Peyer's patch (tissue), 4 donors: ENCODE results near the gene DHX38. TPM values are rescaled to one million over a fixed set of nuclear protein-coding genes. Genes with fewer than 3 reads are reported as not detected.

Experiments
- DNase-seq, 3 donors: peaks; one replicate each; pipeline ENCODE4 v3.0.0-alpha.2; 2017 to 2019
- H3K27ac ChIP-seq, 4 donors: fragments of 200-600 bp; sonication (generic); one replicate each; pipeline ENCODE4 v1.5.1; 2016 to 2019
- H3K27me3 ChIP-seq, 2 donors: fragments of 200-600 bp; sonication (generic); one replicate each; pipeline ENCODE4 v1.5.1; 2019
- H3K36me3 ChIP-seq, 3 donors: fragments of 200-600 bp; sonication (generic); one replicate each; pipeline ENCODE4 v1.5.1; 2016 to 2019
- H3K4me1 ChIP-seq, 4 donors: fragments of 200-600 bp; sonication (generic); one replicate each; pipeline ENCODE4 v1.5.1; 2016 to 2019
- H3K4me3 ChIP-seq, 4 donors: fragments of 200-600 bp; sonication (generic); 1 replicate in 3 of 4; 2 replicates in 1 of 4; pipeline ENCODE4 v1.5.1; 2016 to 2019; ENCODE audit warnings: mild to moderate bottlenecking in 1 of 4
- H3K9me3 ChIP-seq, 4 donors: fragments of 200-600 bp; sonication (generic); one replicate each; pipeline ENCODE4 v1.5.1; 2016 to 2019; ENCODE audit warnings: mild to moderate bottlenecking in 1 of 4
- POLR2A ChIP-seq, 2 donors: fragments of 450-650 bp; IDR thresholded peaks; one replicate each; pipeline ENCODE4 v1.5.1; 2017; ENCODE audit warnings: antibody characterized with exemption in 2 of 2, mild to moderate bottlenecking in 2 of 2, moderate library complexity in 2 of 2
- total RNA-seq, 4 donors: library from RNA; depleted of rRNA; stranded (reverse); fragments of >200 nt; gene quantifications; one replicate each; pipeline ENCODE4 v1.1.0, GENCODE V29; 2016
- TF ChIP-seq, protein P1 (sequence below), 6 experiments: fragments of 450-650 bp in 4 of 6; fragments of 200-600 bp in 2 of 6; sonication (generic) in 1 of 6; IDR thresholded peaks; one replicate each; pipeline ENCODE4 v1.5.1; 2017 to 2019; ENCODE audit warnings: antibody characterized with exemption in 6 of 6, mild to moderate bottlenecking in 3 of 6, moderate library complexity in 1 of 6

Gene DHX38
- total RNA-seq, 4 donors from 2014 or later = 44.3 to 171 (median 106) TPM

DNA sequence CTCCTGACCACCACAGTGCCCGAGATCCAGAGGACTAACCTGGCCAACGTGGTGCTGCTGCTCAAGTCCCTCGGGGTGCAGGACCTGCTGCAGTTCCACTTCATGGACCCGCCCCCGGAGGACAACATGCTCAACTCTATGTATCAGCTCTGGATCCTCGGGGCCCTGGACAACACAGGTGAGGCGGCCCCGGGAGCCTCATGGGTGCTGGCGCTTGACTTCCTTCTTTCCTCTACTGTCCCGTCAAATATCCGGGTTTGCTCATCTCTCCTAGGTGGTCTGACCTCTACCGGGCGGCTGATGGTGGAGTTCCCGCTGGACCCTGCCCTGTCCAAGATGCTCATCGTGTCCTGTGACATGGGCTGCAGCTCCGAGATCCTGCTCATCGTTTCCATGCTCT is 13.7 kb downstream of the DHX38 start:
- TF ChIP-seq, protein P1, sequence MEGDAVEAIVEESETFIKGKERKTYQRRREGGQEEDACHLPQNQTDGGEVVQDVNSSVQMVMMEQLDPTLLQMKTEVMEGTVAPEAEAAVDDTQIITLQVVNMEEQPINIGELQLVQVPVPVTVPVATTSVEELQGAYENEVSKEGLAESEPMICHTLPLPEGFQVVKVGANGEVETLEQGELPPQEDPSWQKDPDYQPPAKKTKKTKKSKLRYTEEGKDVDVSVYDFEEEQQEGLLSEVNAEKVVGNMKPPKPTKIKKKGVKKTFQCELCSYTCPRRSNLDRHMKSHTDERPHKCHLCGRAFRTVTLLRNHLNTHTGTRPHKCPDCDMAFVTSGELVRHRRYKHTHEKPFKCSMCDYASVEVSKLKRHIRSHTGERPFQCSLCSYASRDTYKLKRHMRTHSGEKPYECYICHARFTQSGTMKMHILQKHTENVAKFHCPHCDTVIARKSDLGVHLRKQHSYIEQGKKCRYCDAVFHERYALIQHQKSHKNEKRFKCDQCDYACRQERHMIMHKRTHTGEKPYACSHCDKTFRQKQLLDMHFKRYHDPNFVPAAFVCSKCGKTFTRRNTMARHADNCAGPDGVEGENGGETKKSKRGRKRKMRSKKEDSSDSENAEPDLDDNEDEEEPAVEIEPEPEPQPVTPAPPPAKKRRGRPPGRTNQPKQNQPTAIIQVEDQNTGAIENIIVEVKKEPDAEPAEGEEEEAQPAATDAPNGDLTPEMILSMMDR (IDR thresholded peaks at IDR 0.05) = no peak
- TF ChIP-seq POLR2A (IDR thresholded peaks at IDR 0.05) = no peak
- Histone ChIP-seq H3K27me3 (no peaks in the 10 kb centered on the region), H3K4me1 (no peaks in the 10 kb centered on the region), H3K9me3 (no peaks in the 10 kb centered on the region), H3K4me3 (no peak overlapping the region), H3K27ac (no peak overlapping the region), H3K36me3 (peaks cover 0 to 100% (median 0%) of the 10 kb centered on the region in 3 donors)
- no peak for DNase-seq

DNA sequence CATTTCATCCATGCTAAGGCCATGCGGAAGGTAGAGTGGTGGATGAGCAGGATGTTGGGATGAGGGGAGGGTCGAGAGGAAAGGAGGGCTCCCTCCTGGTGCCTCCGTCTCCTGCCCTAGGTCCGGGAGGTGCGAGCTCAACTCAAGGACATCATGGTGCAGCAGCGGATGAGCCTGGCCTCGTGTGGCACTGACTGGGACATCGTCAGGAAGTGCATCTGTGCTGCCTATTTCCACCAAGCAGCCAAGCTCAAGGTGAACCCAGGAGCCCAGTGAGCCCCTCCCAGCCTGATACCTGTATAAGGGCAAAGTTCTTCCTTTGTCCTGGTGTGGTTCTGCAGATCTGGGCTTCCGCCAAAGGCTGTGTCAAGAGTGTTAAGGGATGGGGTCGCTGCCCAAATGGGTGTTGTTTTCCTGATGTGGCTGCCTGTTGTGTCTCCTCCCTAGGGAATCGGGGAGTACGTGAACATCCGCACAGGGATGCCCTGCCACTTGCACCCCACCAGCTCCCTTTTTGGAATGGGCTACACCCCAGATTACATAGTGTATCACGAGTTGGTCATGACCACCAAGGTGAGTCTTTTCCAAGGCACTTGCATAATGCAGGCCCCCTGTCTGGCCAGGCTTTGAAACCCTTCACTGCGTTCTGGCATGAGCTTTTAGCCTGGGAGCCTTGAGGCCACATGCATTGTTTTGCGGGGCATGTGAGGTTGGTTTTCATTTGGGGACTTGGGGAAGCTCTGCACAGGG is 14.9 kb downstream of the DHX38 start:
- H3K27ac ChIP-seq = no peak overlapping the region
- H3K4me1 ChIP-seq = no peaks in the 10 kb centered on the region
- H3K9me3 ChIP-seq = no peaks in the 10 kb centered on the region
- no peak for DNase-seq
- H3K36me3 ChIP-seq = peaks cover 0 to 100% (median 0%) of the 10 kb centered on the region in 3 donors
- no peak for TF ChIP-seq POLR2A (IDR thresholded peaks at IDR 0.05)
- TF ChIP-seq, protein P1 (IDR thresholded peaks at IDR 0.05) = no peak
- no peak overlapping the region for H3K4me3 ChIP-seq
- no peaks in the 10 kb centered on the region for H3K27me3 ChIP-seq

DNA sequence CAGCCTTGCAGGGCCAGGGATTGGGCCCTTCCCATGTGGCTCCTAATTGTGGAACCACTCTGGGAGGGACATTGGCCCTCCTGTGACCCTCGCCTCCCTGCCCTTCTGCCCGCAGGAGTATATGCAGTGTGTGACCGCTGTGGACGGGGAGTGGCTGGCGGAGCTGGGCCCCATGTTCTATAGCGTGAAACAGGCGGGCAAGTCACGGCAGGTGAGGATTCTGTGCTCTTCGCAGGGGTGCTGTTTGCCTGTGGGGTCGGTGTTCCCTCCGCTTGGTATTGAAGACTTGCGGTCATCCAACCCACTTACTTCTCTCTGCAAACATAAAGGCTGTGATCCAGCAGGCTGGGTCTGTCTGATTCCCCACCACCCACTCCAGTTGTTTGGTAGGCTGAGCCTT is 15.7 kb downstream of the DHX38 start:
- no peak for DNase-seq
- peaks cover 0 to 92% (median 0%) of the 10 kb centered on the region in 3 donors for H3K36me3 ChIP-seq
- H3K4me1 ChIP-seq = no peaks in the 10 kb centered on the region
- no peaks in the 10 kb centered on the region for H3K9me3 ChIP-seq
- H3K27ac ChIP-seq = no peak overlapping the region
- H3K4me3 ChIP-seq = no peak overlapping the region
- TF ChIP-seq, protein P1 (IDR thresholded peaks at IDR 0.05) = no peak
- no peak for TF ChIP-seq POLR2A (IDR thresholded peaks at IDR 0.05)
- no peaks in the 10 kb centered on the region for H3K27me3 ChIP-seq

DNA sequence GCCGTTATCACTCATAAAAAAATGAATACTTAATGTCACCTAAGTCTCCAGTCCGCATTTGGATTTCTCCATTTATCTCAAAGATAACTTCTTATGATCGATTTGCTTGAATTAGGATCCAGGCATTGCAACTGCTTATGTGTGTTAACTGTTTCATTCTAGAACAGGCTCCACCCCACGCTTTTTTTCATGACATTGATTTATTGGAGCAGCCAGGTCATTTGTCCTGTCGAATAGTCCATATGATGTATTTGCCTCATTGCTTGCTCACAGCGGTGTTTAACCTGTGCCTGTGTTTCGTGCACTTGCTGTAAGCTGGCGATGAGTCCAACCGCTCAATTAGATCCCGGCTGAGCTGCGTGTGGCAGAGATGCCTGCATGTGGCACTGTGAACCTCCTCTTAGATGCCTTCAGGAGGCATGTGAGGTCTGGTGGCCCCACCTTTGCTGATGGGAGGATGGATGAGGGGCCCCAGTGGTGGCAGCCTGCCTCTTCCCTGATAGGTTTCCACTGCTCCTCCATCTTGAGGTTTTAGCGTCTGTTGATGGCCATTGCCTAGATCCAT is 16.4 kb downstream of the DHX38 start:
- no peak for DNase-seq
- H3K36me3 ChIP-seq = peaks cover 0 to 85% (median 0%) of the 10 kb centered on the region in 3 donors
- no peaks in the 10 kb centered on the region for H3K9me3 ChIP-seq

DNA sequence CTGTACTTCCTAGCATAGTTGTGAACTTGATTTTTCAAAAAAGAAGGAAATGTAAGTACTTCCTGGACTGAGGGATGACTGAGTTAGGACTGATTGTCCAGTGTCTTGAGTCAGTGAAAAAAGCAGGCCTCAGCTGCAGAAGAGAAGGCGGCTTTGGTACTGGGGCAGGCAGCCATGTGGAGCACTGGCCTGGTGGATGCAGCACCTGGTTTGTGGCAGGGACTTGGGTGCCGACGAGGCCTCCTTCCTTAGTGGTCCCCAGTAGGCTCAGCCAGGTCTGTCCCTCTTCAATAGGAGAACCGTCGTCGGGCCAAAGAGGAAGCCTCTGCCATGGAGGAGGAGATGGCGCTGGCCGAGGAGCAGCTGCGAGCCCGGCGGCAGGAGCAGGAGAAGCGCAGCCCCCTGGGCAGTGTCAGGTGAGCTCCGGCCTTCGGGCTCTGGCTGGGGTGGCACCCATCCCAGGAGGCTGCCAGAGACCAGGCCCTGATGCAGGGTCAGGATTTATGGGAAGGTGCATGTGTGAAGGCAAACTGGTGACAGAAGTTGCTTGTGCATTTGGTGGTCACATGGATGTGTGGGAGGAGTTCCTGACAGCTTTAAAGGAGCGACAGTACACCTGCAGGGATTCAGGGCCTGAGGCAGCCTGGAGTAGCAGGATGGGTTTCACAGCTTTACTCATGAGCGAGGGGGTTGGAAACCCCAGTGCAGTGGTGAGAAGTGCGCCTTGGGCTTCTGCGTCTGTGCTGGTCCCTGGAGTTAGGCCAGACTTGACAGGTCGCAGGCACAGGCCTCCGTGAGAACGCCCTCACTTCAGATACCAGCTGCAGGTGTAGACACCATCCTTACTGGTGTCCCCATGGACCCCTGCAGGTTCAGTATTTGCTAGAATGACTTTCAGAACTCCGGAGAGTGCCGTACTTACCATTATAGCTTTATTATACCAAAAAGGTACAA is 17.3 kb downstream of the DHX38 start:
- H3K4me1 ChIP-seq = no peaks in the 10 kb centered on the region
- H3K9me3 ChIP-seq = no peaks in the 10 kb centered on the region
- no peak for DNase-seq
- no peak overlapping the region for H3K4me3 ChIP-seq
- TF ChIP-seq, protein P1 (IDR thresholded peaks at IDR 0.05) = no peak
- TF ChIP-seq POLR2A (IDR thresholded peaks at IDR 0.05) = no peak
- no peaks in the 10 kb centered on the region for H3K27me3 ChIP-seq
- no peak overlapping the region for H3K27ac ChIP-seq
- peaks cover 0 to 76% (median 0%) of the 10 kb centered on the region in 3 donors for H3K36me3 ChIP-seq

More for the DNA sequence above, 16.4 kb downstream of the DHX38 start:
- no peaks in the 10 kb centered on the region for H3K27me3 ChIP-seq
- H3K4me1 ChIP-seq = no peaks in the 10 kb centered on the region
- no peak for TF ChIP-seq POLR2A (IDR thresholded peaks at IDR 0.05)
- H3K4me3 ChIP-seq = no peak overlapping the region
- H3K27ac ChIP-seq = no peak overlapping the region
